ENCODE data around the gene BCL6B. TPM values are rescaled to one million over a fixed set of nuclear protein-coding genes. Genes with fewer than 3 reads are reported as not detected.

The BCL6B gene
- total RNA-seq, 1 experiment from 2014 or later = 0.18 TPM

DNA sequence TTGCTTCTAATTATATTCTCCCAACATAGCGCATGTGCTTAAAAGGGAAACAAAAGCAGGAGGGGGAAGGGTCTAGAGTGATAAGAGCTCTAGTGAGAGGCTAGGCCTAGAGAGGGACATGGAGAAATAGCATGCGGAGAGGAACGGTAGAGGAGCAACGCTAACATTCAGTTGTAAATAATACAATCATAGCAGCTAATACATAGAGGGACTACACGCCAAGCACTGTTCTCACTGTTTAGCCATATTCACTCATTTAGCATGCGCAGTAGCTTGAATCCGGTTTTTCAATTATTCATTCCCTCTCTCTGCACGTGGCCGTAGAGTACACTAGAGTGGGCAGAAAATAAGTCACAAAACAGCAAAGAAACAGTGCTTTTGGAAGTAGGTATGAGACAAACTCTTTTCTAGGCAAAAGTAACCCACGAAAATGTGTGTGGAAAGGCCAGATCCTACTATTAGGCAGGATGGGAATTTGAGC is 28.7 kb upstream of the BCL6B start:
- BruUV-seq (replicated peaks) = TSS peak; percentile 43
- ChIA-PET POLR2A (no interaction called here), CTCF (no interaction called here)
- no peaks in the 10 kb centered on the region for H3K9me3 ChIP-seq (ENCODE audit: control insufficient read depth, insufficient read depth, low read depth, low read length)
- intact Hi-C loops (cut with micrococcal nuclease; ENCODE audit: unreplicated experiment) (no loop called here), in situ Hi-C loops (cut with HindIII; ENCODE audit: low pct_unique_long_range_greater_than_20kb, low sequenced_read_pairs) (no loop called here)
- no peak overlapping the region for H3K27ac ChIP-seq (ENCODE audit: low read length)
- TF ChIP-seq, protein P1, sequence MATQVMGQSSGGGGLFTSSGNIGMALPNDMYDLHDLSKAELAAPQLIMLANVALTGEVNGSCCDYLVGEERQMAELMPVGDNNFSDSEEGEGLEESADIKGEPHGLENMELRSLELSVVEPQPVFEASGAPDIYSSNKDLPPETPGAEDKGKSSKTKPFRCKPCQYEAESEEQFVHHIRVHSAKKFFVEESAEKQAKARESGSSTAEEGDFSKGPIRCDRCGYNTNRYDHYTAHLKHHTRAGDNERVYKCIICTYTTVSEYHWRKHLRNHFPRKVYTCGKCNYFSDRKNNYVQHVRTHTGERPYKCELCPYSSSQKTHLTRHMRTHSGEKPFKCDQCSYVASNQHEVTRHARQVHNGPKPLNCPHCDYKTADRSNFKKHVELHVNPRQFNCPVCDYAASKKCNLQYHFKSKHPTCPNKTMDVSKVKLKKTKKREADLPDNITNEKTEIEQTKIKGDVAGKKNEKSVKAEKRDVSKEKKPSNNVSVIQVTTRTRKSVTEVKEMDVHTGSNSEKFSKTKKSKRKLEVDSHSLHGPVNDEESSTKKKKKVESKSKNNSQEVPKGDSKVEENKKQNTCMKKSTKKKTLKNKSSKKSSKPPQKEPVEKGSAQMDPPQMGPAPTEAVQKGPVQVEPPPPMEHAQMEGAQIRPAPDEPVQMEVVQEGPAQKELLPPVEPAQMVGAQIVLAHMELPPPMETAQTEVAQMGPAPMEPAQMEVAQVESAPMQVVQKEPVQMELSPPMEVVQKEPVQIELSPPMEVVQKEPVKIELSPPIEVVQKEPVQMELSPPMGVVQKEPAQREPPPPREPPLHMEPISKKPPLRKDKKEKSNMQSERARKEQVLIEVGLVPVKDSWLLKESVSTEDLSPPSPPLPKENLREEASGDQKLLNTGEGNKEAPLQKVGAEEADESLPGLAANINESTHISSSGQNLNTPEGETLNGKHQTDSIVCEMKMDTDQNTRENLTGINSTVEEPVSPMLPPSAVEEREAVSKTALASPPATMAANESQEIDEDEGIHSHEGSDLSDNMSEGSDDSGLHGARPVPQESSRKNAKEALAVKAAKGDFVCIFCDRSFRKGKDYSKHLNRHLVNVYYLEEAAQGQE (IDR thresholded peaks at IDR 0.05; ENCODE audit: insufficient read depth in 1 of 2, low read depth in 2 of 2, low read length in 1 of 2) = no peak
- TF ChIP-seq TCF7L2 (IDR thresholded peaks at IDR 0.05; ENCODE audit: low read depth, low read length) = no peak
- TF ChIP-seq SIN3A (IDR thresholded peaks at IDR 0.05; ENCODE audit: borderline replicate concordance, insufficient read depth, low read depth, low read length) = no peak
- TF ChIP-seq, protein P2, sequence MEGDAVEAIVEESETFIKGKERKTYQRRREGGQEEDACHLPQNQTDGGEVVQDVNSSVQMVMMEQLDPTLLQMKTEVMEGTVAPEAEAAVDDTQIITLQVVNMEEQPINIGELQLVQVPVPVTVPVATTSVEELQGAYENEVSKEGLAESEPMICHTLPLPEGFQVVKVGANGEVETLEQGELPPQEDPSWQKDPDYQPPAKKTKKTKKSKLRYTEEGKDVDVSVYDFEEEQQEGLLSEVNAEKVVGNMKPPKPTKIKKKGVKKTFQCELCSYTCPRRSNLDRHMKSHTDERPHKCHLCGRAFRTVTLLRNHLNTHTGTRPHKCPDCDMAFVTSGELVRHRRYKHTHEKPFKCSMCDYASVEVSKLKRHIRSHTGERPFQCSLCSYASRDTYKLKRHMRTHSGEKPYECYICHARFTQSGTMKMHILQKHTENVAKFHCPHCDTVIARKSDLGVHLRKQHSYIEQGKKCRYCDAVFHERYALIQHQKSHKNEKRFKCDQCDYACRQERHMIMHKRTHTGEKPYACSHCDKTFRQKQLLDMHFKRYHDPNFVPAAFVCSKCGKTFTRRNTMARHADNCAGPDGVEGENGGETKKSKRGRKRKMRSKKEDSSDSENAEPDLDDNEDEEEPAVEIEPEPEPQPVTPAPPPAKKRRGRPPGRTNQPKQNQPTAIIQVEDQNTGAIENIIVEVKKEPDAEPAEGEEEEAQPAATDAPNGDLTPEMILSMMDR (IDR thresholded peaks at IDR 0.05) = no peak
- no peak for TF ChIP-seq POLR2AphosphoS5 (IDR thresholded peaks at IDR 0.05; ENCODE audit: low read depth, low read length)
- H3K36me3 ChIP-seq (ENCODE audit: control insufficient read depth, insufficient read depth, low read length) = no peaks in the 10 kb centered on the region
- no peak overlapping the region for H3K4me3 ChIP-seq (ENCODE audit: low read depth in 2 of 2, low read length in 2 of 2)
- no peak for DNase-seq (ENCODE audit: low read depth, low spot score)
- H3K27me3 ChIP-seq (ENCODE audit: control insufficient read depth, insufficient read depth, low read length) = no peaks in the 10 kb centered on the region
- no peak for ATAC-seq
- H3K4me1 ChIP-seq (ENCODE audit: control insufficient read depth, insufficient read depth, low read length) = no peaks in the 10 kb centered on the region

DNA sequence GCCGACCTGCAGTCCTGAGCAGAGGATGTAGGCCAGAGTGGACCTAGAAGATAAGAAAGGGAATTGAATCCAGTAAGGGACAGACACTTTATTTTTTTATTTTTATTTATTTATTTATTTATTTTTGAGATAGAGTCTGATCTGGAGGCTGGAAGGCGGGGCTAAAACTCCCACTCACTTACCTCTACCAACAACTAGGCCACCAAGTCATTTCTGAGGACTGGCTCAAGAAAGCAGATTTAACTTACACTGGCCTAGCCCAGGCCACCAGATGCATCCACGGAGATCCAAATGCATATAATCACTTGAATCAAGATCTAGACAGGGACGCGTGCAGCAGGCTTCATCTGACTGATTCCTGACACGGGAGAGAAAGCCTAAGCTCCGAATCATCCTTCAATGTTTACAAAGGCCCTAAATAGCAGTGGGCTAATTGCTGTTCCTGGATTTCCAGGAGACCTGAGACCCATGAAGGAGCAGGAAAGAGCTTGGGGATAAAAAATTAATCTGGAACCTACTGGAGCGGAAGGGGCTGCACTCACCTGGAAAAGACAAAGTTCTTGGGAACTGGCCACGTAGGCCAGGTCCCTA is 28.1 kb upstream of the BCL6B start:
- Histone ChIP-seq H3K27me3 (ENCODE audit: control insufficient read depth, insufficient read depth, low read length) (no peaks in the 10 kb centered on the region), H3K36me3 (ENCODE audit: control insufficient read depth, insufficient read depth, low read length) (no peaks in the 10 kb centered on the region), H3K4me3 (ENCODE audit: low read depth in 2 of 2, low read length in 2 of 2) (no peak overlapping the region), H3K27ac (ENCODE audit: low read length) (no peak overlapping the region), H3K9me3 (ENCODE audit: control insufficient read depth, insufficient read depth, low read depth, low read length) (no peaks in the 10 kb centered on the region), H3K4me1 (ENCODE audit: control insufficient read depth, insufficient read depth, low read length) (no peaks in the 10 kb centered on the region)
- DNase-seq (ENCODE audit: low read depth, low spot score) (no peak), ATAC-seq (no peak)
- ChIA-PET POLR2A (no interaction called here), CTCF (interaction anchor here (0.5 kb wide), 1 partner anchor 1730 kb away, joined by 3 read pairs; no protein-coding TSS in a partner anchor)
- no peak for TF ChIP-seq POLR2AphosphoS5 (IDR thresholded peaks at IDR 0.05; ENCODE audit: low read depth, low read length)
- TF ChIP-seq, protein P2 (IDR thresholded peaks at IDR 0.05) = no peak
- no peak for TF ChIP-seq SIN3A (IDR thresholded peaks at IDR 0.05; ENCODE audit: borderline replicate concordance, insufficient read depth, low read depth, low read length)
- TF ChIP-seq, protein P1 (IDR thresholded peaks at IDR 0.05; ENCODE audit: insufficient read depth in 1 of 2, low read depth in 2 of 2, low read length in 1 of 2) = no peak
- no peak for TF ChIP-seq TCF7L2 (IDR thresholded peaks at IDR 0.05; ENCODE audit: low read depth, low read length)
- no TSS peak for BruUV-seq (replicated peaks)
- intact Hi-C loops (cut with micrococcal nuclease; ENCODE audit: unreplicated experiment) (no loop called here), in situ Hi-C loops (cut with HindIII; ENCODE audit: low pct_unique_long_range_greater_than_20kb, low sequenced_read_pairs) (no loop called here)

Data from Panc1 (cell line).